Endodermal cell (in vitro differentiated cells): Measurements from ENCODE around the gene EIF2A. TPM values are rescaled to one million over a fixed set of nuclear protein-coding genes. Genes with fewer than 3 reads are reported as not detected.

ENCODE experiments used
- DNase-seq: peaks from one replicate; pipeline ENCODE4 v3.0.0-alpha.2; 2017
- H3K27ac ChIP-seq: 2 replicates; pipeline ENCODE4 v1.5.1; 2013; ENCODE audit warnings: mild to moderate bottlenecking, low read depth, low read length, moderate library complexity
- H3K27me3 ChIP-seq: 2 replicates; pipeline ENCODE4 v1.6.1; 2013; ENCODE audit warnings: mild to moderate bottlenecking, low read length, moderate library complexity; ENCODE audit not compliant: insufficient read depth, control insufficient read depth, poor library complexity, severe bottlenecking
- H3K36me3 ChIP-seq: 2 replicates; pipeline ENCODE4 v1.7.0; 2013; ENCODE audit warnings: mild to moderate bottlenecking, low read length, moderate library complexity; ENCODE audit not compliant: control insufficient read depth, insufficient read depth
- H3K4me1 ChIP-seq: one replicate; pipeline ENCODE4 v1.7.0; 2013; ENCODE audit warnings: low read length; ENCODE audit not compliant: control insufficient read depth, insufficient read depth
- H3K4me3 ChIP-seq: 2 replicates; pipeline ENCODE4 v1.5.1; 2013; ENCODE audit warnings: mild to moderate bottlenecking, low read length, moderate library complexity
- H3K9ac ChIP-seq: 2 replicates; pipeline ENCODE4 v1.6.1; 2013; ENCODE audit warnings: mild to moderate bottlenecking, low read length, moderate library complexity; ENCODE audit not compliant: poor library complexity, severe bottlenecking; ENCODE audit errors: extremely low read depth
- H3K9me3 ChIP-seq: 2 replicates; pipeline ENCODE4 v1.6.1; 2013; ENCODE audit warnings: mild to moderate bottlenecking, low read length, moderate library complexity; ENCODE audit not compliant: control insufficient read depth
- H3K27ac Mint-ChIP-seq: 2 replicates; pipeline ENCODE4 v1.8.0; 2020; ENCODE audit warnings: mixed read lengths
- H3K27me3 Mint-ChIP-seq: 2 replicates; pipeline ENCODE4 v1.8.0; 2021; ENCODE audit warnings: mild to moderate bottlenecking, mixed read lengths; ENCODE audit not compliant: insufficient read depth
- H3K36me3 Mint-ChIP-seq: 2 replicates; pipeline ENCODE4 v1.8.0; 2020; ENCODE audit warnings: low read depth, mixed read lengths
- H3K4me1 Mint-ChIP-seq: 2 replicates; pipeline ENCODE4 v1.8.0; 2020; ENCODE audit warnings: mixed read lengths
- H3K4me3 Mint-ChIP-seq: 2 replicates; pipeline ENCODE4 v1.8.0; 2020; ENCODE audit warnings: mild to moderate bottlenecking, moderate library complexity, mixed read lengths
- H3K9me3 Mint-ChIP-seq: 2 replicates; pipeline ENCODE4 v1.8.0; 2020; ENCODE audit warnings: mild to moderate bottlenecking, mixed read lengths
- CTCF ChIP-seq: fragments of 200-600 bp; sonication (generic); conservative IDR thresholded peaks from 2 replicates; pipeline ENCODE4 v1.5.0; 2021; ENCODE audit warnings: antibody characterized with exemption, mild to moderate bottlenecking
- WGBS, 2 experiments: methylation state at CpG; one replicate each; pipeline versions ENCODE4 v1.1.5 to v1.1.7; 2013; ENCODE audit warnings: missing lambda C conversion rate in 2 of 2, mixed read lengths in 1 of 2; ENCODE audit not compliant: insufficient coverage in 1 of 2, insufficient read length in 1 of 2; 5-methylcytosine and 5-hydroxymethylcytosine counted together
- total RNA-seq, 2 donors: library from RNA; stranded (reverse); fragmentation: NEBNext Ultra II Directional in 1 of 2; extraction: Animal tissue kit (Norgen Biotek cat#: 25700) in 1 of 2; gene quantifications; 2 replicates in 1 of 2; 3 replicates in 1 of 2; pipeline ENCODE4 v1.2.1, GENCODE V29; 2021

EIF2A gene
- total RNA-seq, 2 donors from 2014 or later = 63.5 to 63.7 TPM

DNA sequence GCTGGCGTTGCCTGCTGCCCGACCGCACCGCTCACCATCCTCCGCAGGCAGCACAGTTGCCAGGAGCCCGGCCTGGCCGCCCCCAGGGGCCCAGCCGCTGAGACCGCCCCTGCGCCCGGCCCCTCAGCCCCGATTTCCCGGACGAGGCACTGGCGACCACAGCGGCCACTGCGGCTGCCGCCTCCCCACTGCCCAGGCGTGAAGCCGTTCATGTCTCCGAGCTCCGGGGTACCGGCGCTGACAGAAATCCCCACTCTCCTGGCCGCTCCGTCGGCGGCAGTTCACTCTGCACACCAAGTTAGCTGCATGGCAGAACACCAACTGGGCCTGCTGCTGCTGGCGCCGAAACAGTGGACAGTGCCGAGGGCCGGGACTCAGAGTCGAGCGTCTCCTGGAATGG, 65.1 kb downstream of the EIF2A start:
- peaks cover 31% of the 10 kb centered on the region for H3K4me1 Mint-ChIP-seq
- Histone ChIP-seq H3K27me3 (no peaks in the 10 kb centered on the region), H3K36me3 (peaks cover 45% of the 10 kb centered on the region), H3K27ac (no peak overlapping the region), H3K4me1 (peaks cover 6% of the 10 kb centered on the region), H3K9ac (no peak overlapping the region), H3K9me3 (peaks cover 23% of the 10 kb centered on the region), H3K4me3 (no peak overlapping the region)
- peaks cover 38% of the 10 kb centered on the region for H3K36me3 Mint-ChIP-seq
- H3K27ac Mint-ChIP-seq = no peak overlapping the region
- no peak overlapping the region for H3K4me3 Mint-ChIP-seq
- no peak for DNase-seq
- no peaks in the 10 kb centered on the region for H3K27me3 Mint-ChIP-seq
- H3K9me3 Mint-ChIP-seq = peaks cover 11% of the 10 kb centered on the region
- no peak for TF ChIP-seq CTCF
- WGBS, 2 experiments = 97 to 98% methylated on average over 27 to 34 of the region's 34 CpGs

DNA sequence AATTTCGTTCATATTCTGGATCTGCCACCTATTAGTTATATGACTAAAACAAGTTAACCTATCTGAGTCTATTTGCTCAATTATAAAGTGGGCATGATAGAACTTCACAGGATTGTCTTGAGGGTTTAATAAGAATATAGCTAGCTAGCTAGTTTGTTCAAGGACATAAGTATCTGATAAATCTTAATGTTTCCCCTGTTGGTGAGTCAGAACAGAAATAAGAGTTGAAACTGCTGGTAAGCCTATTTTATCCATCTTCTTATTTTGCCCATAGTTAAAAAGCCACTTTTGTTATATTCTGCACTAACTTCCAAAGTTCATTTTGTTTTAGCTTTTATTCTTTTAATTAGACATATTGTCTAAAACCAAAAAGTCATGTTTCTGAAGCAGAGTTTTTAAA, 65.9 kb downstream of the EIF2A start:
- Mint-ChIP-seq H3K9me3 (peaks cover 13% of the 10 kb centered on the region), H3K27me3 (no peaks in the 10 kb centered on the region), H3K4me1 (peaks cover 24% of the 10 kb centered on the region), H3K36me3 (peaks cover 40% of the 10 kb centered on the region), H3K27ac (no peak overlapping the region), H3K4me3 (no peak overlapping the region)
- no peak for TF ChIP-seq CTCF
- H3K4me1 ChIP-seq = peaks cover 6% of the 10 kb centered on the region
- H3K9me3 ChIP-seq = peaks cover 27% of the 10 kb centered on the region
- no peak overlapping the region for H3K4me3 ChIP-seq
- 70% methylated on average over 1 of the region's 1 CpG; no CpG with 5 or more reads in 1 of the 2 experiments for WGBS, 2 experiments
- no peak for DNase-seq
- H3K27me3 ChIP-seq = no peaks in the 10 kb centered on the region
- no peak overlapping the region for H3K27ac ChIP-seq
- H3K9ac ChIP-seq = no peak overlapping the region
- H3K36me3 ChIP-seq = peaks cover 53% of the 10 kb centered on the region

DNA sequence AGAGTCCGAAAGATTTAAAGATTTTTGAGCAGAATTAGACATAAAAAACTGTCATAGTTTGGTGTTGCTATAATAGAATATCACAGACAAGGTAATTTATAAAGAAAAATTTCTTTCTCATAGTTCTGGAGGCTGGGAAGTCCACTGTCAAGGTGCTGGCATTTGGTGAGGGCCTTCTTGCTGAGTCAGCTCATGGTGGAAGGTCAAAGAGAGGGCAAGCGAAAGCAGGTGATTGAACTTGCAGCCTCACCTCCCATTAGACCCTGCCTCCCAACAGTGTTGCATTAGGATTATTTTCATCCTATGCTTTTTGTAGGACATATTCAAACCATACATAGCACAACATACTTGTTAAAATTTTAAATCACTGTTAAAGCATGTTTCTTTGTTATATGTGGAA, 66.4 kb downstream of the EIF2A start:
- H3K9ac ChIP-seq = no peak overlapping the region
- DNase-seq = no peak
- no peak overlapping the region for H3K27ac ChIP-seq
- H3K27me3 Mint-ChIP-seq = no peaks in the 10 kb centered on the region
- peaks cover 41% of the 10 kb centered on the region for H3K36me3 Mint-ChIP-seq
- H3K4me3 ChIP-seq = no peak overlapping the region
- H3K9me3 ChIP-seq = peaks cover 28% of the 10 kb centered on the region
- H3K4me1 ChIP-seq = peaks cover 6% of the 10 kb centered on the region
- peaks cover 19% of the 10 kb centered on the region for H3K4me1 Mint-ChIP-seq
- 100% methylated on average over 1 of the region's 2 CpGs; no CpG with 5 or more reads in 1 of the 2 experiments for WGBS, 2 experiments
- peaks cover 13% of the 10 kb centered on the region for H3K9me3 Mint-ChIP-seq
- H3K4me3 Mint-ChIP-seq = no peak overlapping the region
- H3K36me3 ChIP-seq = peaks cover 57% of the 10 kb centered on the region
- H3K27ac Mint-ChIP-seq = no peak overlapping the region
- no peaks in the 10 kb centered on the region for H3K27me3 ChIP-seq
- TF ChIP-seq CTCF = no peak
